GM21447 (cell line): ENCODE data around the gene CDK11A.
"Not testable (repeated sequence)": the region's sequence is repeated elsewhere in the genome, so short reads cannot be mapped to it uniquely, and the experiment has no call there.

Experiments
- ATAC-seq: cut with Tn5 transposase; IDR thresholded peaks from one replicate; pipeline ENCODE4 v1.9.1; 2021; ENCODE audit not compliant: unreplicated experiment

CDK11A gene

GRCh38 chr1:1754051-1754815 lies 30.1 kb upstream of the CDK11A start:
- ATAC-seq, result no peak

GRCh38 chr1:1753607-1754005 lies 29.4 kb upstream of the CDK11A start:
- no peak for ATAC-seq

- ATAC-seq, result no peak
Measured at GRCh38 chr1:1752636-1753606, 28.8 kb upstream of the CDK11A start.

- ATAC-seq, result no peak
Measured at GRCh38 chr1:1752190-1752589, 28.0 kb upstream of the CDK11A start.

- ATAC-seq, result not testable (repeated sequence)
Measured at GRCh38 chr1:1749941-1750340, 25.8 kb upstream of the CDK11A start.

GRCh38 chr1:1748686-1749321 lies 24.6 kb upstream of the CDK11A start:
- no peak for ATAC-seq

- peak; percentile 82 for ATAC-seq
Measured at GRCh38 chr1:1746566-1746909, 22.4 kb upstream of the CDK11A start.

GRCh38 chr1:1745651-1746565 lies 21.8 kb upstream of the CDK11A start:
- ATAC-seq, result peak; percentile 57

GRCh38 chr1:1742529-1742928 lies 18.4 kb upstream of the CDK11A start:
- ATAC-seq, result not testable (repeated sequence)

GRCh38 chr1:1741013-1741412 lies 16.9 kb upstream of the CDK11A start:
- ATAC-seq, result not testable (repeated sequence)

GRCh38 chr1:1738799-1739337 lies 14.7 kb upstream of the CDK11A start:
- ATAC-seq, result not testable (repeated sequence)

- ATAC-seq, result not testable (repeated sequence)
Measured at GRCh38 chr1:1737675-1738590, 13.8 kb upstream of the CDK11A start.

- no peak for ATAC-seq
Measured at GRCh38 chr1:1732381-1732780, 8.2 kb upstream of the CDK11A start.

- no peak for ATAC-seq
Measured at GRCh38 chr1:1730870-1731269, 6.7 kb upstream of the CDK11A start.

- not testable (repeated sequence) for ATAC-seq
Measured at GRCh38 chr1:1730230-1730629, 6.1 kb upstream of the CDK11A start.

GRCh38 chr1:1729116-1729816 lies 5.1 kb upstream of the CDK11A start:
- not testable (repeated sequence) for ATAC-seq

- ATAC-seq, result not testable (repeated sequence)
Measured at GRCh38 chr1:1728308-1729005, 4.3 kb upstream of the CDK11A start.

GRCh38 chr1:1727131-1727651 lies 3.0 kb upstream of the CDK11A start:
- not testable (repeated sequence) for ATAC-seq
